KBM-7 (cell line): ENCODE measurements around the gene NTRK1.

ENCODE experiments used
- DNase-seq: peaks from one replicate; pipeline ENCODE4 v3.0.0-alpha.2; 2015
- in situ Hi-C: fragments of 300-500 bp; cut with MboI; formaldehyde crosslinking; loops from 2 replicates; pipeline ENCODE4 v1.14.3; 2020; ENCODE audit warnings: low sequenced_read_pairs, low pct_unique_long_range_greater_than_20kb, mixed read lengths

NTRK1 gene

GRCh38 chr1:156893048-156893953 is 32.6 kb downstream of the NTRK1 start, which contains the start of gene PEAR1:
TSS of gene PEAR1 (plus strand) at chr1:156893718. CDS start at chr1:156903927, 10,209 bp downstream.
- in situ Hi-C loops, result no loop called here
- DNase-seq, result no peak

DNA sequence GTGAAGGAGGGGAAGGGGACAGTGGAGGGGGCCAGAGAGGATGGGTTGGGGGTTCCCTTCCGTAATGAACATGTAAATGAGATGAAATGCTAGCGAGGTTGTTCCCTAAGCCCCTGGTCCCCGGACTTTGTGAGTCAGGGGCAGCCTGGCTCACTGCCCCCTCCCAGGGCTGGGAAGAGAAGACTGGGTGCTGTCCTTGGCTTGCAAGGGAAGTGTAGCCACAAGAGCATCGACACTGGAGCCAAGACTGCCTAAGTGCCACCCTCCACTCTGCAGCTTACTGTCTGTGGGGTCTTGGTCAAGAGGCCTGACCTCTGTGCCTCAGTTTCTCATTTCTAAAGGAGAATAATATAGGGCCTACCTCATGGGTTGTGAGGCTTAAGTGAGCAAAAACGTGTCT is 33.3 kb downstream of the NTRK1 start:
- no peak for DNase-seq
- in situ Hi-C loops, result no loop called here

DNA sequence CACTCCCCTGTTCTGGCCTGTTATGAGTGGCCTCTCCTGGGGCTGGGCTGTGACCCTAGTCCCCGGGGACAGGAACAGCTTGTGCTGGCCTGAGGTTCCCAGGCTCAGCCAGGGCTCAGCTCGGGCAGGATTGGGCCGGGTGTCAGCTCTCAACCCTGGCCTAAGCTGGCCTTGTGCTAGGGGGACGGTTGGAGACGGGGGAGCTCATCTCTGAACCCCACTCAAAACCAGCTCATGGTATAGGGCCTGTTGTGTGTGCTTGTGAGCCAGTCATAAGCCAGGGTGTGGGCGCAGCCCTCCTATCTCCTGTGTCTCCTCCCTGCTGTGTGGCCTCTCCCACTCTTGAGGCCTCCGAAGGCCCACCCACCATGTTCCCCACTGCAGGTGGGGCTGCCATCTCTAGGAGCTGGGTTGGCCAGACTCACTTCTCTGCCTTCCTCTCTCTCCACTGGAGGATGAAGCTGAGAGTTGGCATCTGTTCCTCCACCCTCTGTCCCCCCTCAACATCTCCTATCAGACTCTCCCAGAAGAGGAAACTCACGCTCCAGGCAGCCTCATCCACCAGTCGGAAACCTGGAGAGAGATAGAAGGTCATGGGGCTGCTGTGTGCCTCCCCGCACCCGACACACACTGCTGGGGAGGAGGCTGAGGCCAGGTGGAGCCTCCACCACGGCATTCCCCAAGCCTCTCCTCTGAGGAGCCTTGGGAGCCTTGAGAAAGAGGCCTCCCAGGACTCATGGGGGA is 34.2 kb downstream of the NTRK1 start:
- in situ Hi-C loops, result no loop called here
- DNase-seq, result no peak

- in situ Hi-C loops, result no loop called here
- DNase-seq, result no peak
These were observed 34.8 kb downstream of the NTRK1 start for GRCh38 chr1:156895455-156895812.

DNA sequence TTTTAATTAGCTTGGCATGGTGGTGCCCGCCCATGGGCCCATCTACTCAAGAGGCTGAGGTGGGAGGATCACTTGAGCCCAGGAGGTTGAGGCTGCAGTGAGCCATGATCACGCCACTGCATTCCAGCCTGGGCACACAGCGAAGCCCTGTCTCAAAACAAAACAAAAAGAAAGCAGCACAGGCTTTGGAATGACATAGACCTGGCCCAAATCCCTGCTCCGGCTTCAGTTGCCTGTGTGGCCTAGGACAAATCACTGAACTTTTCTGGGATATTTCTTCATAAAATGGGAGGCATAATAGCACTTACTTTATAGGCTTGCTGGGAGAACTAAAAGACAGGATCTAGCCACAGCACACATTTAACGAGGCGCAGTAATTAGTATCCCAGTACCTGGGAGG is 35.3 kb downstream of the NTRK1 start:
- in situ Hi-C loops, result no loop called here
- no peak for DNase-seq

DNA sequence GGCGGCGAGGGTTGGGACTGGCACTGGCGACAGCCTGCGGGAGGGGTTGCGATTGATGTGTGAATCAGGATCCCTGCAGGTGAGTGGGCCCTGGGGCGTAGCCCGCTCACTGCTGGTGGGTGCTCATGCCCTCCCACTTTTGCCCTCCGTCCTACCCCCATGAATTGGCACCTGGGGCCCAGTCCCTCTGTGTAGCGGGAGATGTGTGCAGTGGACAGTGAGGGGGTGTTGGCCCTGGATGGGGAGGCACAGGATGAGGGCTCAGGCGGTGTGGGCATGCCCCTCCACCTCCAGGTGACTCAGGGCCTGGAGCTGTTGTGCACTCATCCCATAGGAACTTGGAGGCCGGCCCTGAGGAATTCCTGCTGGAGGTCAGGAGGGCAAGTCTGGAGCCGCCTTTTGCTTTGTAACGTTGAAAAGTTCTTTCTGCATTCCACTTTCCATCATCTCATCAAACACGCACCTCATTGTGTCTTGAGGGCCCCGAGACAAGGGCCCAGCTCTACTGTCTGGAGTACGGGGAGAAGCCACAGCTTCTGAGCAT is 35.9 kb downstream of the NTRK1 start:
- DNase-seq, result no peak
- in situ Hi-C loops, result no loop called here

DNA sequence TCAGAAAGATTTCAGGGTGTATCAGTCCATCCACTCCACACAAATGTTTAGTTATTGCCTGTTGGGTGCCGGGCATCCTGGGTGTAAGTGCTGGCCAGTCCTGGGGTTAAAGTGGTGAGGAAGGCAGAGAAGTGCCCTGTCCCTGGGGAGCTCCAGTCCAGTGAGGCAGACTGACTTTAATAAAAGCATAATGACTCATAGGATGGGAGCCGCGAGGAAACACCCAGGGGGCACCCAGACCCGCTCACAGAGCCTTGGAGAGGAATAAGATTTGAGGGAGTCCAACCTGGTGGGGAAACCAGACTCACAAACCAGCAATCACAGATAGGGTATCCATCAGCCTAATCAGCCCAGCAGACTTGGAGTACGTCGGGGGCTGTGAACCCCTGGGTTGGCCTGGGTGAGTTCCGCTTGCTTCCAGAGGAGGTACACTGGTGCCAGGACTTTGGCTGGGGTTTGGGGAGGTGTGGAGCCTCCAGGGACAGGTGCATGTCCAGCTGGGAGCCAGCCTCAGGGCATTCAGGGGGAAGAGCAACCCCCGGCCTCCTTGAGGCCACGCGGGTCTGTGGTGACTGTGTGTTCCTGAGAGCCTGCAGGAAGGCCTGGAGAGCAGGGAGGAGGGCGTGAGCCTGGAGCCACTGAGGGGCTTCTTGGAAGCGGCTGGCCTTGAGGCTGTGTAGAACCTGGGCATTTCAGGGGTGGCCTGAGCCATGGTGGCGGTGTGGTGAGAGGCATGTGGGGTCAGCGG is 36.6 kb downstream of the NTRK1 start:
- no peak for DNase-seq
- in situ Hi-C loops, result no loop called here

DNA sequence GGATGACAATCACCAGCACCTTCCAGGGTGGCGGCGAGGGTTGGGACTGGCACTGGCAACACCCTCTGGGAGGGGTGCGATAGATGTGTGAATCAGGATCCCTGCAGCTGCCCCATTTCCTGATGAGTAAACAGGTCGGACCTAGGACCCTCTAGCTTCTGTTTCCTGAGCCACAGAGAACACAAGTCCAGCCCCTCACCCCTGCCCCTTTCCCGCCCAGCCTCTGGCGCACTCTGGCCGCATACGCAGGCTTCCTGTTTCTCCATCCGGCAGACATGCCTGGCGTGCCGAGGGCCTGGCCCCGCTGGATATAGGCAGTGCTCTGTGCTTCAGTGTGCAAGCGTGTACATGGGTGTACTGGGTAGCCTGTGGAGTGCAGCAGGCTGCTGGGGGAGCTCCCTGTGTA is 37.5 kb downstream of the NTRK1 start:
- peak; percentile 89 for DNase-seq
- in situ Hi-C loops, result no loop called here

DNA sequence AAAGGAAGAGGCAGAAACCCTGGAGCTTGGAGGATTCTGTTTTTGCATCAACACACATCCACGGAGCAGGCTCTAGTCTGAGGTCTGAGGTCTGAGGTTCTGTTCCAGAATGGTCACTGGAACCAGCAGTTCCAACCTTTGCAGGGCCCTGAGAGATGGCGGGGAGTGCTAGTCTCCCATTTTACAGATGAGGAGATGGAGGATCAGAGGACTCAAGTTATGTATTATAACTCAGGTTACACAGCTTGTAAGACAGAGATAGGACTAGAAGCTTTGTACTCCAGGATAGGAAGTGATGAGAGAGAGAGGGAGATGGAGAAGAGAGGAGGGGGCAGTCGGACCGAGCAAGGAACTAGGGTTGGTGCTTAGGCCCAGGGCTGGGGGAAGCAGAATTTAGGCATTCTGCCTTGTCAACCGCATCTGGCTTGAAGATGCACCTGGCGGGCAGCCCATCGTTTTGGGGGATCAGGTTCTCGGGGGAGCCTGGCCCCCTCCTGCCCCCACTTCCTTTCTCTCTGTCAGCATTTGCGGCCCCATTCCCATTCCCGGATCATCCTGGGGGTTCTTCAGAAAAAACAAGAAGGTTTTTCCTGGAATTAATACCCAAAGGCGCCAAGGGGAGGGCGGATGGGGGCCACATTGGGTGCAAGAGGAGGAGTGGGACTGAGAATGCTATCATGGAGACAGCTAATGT is 38.5 kb downstream of the NTRK1 start:
- in situ Hi-C loops, result no loop called here

GRCh38 chr1:156899956-156900718 is 39.5 kb downstream of the NTRK1 start:
- in situ Hi-C loops, result no loop called here
- no peak for DNase-seq

More for the DNA sequence above, 38.5 kb downstream of the NTRK1 start:
- no peak for DNase-seq

DNA sequence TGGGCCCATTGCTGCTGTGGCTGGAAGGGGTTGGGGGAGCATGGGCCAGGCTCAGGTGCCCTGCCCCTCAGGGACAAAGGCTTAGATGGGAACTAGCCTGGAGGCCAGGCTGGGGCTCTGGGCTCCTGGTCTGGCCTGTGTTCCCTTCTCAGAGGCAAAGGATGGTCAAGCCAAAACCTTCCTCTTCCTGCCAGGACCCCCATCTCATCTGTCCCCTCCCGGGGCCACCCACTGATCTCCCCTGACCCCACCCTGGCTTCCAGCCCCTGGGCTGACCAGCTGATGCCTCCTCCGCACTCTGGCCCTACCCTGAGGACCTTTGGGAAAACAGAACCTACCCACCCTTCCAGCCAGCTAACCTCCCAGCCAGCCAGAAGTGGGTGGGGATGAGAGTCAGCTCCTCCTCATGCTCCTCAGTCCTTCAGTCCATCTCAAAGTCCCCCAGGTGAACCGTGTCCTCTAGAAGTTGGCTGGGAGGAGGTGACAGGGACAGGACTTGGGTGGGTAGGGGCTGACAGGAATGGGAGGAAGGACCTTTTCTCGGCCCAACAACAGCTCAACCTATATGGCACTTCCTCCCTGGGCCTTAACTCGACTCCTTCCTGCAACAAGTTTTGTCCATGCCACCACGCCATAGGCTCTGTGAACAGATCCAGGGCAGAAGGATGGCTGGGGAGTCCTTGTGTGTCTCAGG is 40.4 kb downstream of the NTRK1 start:
- no peak for DNase-seq
- in situ Hi-C loops, result no loop called here

DNA sequence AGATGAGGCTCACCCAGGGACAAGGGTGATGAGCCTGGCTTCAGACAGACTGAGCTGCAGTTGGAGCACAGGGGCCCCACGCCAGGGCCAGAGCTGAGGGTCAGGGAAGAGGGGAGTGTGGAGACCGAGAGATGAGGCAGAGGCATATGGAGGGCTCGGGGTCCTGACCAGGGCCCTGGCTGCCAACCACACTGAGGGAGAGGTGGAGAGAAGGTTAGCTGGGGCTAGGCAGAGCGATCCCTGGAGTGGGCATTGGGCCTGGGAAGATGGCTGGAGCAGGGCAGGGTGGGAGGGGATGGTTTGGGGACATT is 40.9 kb downstream of the NTRK1 start:
- in situ Hi-C loops, result no loop called here
- DNase-seq, result no peak

GRCh38 chr1:156901966-156902915 is 41.6 kb downstream of the NTRK1 start:
- in situ Hi-C loops, result no loop called here
- no peak for DNase-seq

DNA sequence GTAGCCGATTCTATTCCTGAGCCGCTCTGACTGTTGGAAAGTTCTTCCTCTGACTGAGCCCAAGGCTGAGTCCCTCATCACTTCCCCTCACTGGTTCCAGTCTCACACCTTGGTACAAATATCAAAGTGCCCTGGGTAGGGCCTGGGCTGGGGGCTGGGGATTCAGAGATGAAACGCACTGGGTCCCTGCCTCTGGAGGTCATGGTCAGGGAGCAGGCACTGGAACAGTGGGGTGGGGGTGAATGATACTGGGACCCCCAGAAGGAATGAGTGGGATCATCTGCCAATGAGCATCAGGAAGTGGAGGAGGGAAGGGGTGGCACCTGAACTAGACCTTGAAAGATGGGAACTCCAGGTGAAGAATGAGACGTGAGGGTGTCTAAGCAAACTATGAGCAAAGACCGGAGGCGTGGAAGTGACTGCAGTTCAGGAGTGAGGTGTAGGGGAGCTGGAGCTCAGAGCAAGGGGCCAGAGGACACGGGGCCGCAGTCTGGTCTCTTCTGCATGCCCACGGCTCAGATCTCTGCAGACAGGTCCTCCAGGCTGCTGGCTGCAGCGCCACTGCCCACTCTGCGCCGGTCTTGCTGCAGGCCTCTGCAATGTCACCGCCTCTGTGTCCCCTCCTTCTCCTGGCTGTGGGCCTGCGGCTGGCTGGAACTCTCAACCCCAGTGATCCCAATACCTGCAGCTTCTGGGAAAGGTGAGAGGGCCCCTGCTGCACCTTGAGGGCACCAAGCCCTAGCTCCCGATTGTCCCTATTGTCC is 42.8 kb downstream of the NTRK1 start:
- in situ Hi-C loops, result no loop called here
- DNase-seq, result no peak

DNA sequence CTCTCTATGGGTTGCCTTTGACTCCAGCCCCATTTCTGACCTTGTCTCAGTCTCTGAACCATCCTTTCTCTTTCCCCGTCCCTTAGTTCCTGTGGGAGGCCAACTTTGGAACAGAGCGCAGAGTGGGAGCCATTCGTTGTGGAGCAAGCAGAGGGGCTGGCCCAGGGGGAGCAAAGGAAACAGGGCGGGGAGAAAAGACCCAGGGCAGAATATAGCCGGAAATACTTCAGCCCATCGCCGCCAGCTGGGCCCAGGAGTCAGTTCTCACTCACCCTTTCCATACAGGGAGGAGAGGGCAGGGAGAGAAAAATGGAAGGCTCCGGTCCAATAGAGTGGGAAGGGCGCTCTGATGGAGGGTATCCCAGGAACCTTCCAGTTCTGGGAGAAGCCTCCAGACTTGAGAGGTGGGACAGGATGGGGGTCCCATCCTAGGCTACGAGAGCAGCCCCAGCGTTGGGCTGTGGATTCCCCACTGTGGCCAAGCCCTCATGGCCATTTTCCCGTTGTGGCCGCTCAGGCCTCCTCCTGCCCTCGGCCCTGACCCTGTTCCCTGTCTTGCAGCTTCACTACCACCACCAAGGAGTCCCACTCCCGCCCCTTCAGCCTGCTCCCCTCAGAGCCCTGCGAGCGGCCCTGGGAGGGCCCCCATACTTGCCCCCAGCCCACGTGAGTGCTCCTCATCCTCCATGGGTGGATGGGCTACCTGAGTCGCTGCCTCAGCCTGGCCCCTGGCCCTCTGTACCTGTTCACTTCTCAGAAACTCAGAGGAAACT is 43.7 kb downstream of the NTRK1 start:
- in situ Hi-C loops, result no loop called here

More for the DNA sequence above, 43.7 kb downstream of the NTRK1 start:
- no peak for DNase-seq
